Right cardiac atrium (tissue), 5 donors: ENCODE results near the gene AGO1. TPM values are rescaled to one million over a fixed set of nuclear protein-coding genes. Genes with fewer than 3 reads are reported as not detected.
"Not testable (repeated sequence)": the region's sequence is repeated elsewhere in the genome, so short reads cannot be mapped to it uniquely, and the experiment has no call there.

Experiments
- ATAC-seq, 2 donors: fragments of 200-7000 bp; cut with Tn5 transposase; one replicate each; pipeline versions ENCODE4 v1.8.0 to v1.9.1; 2020; ENCODE audit warnings: moderate library complexity in 2 of 2, mild to moderate bottlenecking in 1 of 2
- DNase-seq, 3 donors: peaks; one replicate each; pipeline ENCODE4 v3.0.0-alpha.2; 2020
- H3K27ac ChIP-seq: one replicate; pipeline ENCODE4 v1.5.1; 2013; ENCODE audit warnings: mild to moderate bottlenecking, low read length, control low read depth, moderate library complexity
- H3K27me3 ChIP-seq: one replicate; pipeline ENCODE4 v1.6.1; 2013; ENCODE audit not compliant: control insufficient read depth, insufficient read depth
- H3K4me1 ChIP-seq: one replicate; pipeline ENCODE4 v1.6.1; 2013; ENCODE audit warnings: low read length; ENCODE audit not compliant: control insufficient read depth, insufficient read depth
- H3K4me3 ChIP-seq: one replicate; pipeline ENCODE4 v1.5.1; 2013; ENCODE audit warnings: low read length, control low read depth
- H3K9me3 ChIP-seq: one replicate; pipeline ENCODE4 v1.6.1; 2013; ENCODE audit warnings: low read length; ENCODE audit not compliant: control insufficient read depth
- WGBS: extraction: QIAGEN DNeasy Blood & Tissue Kit; methylation state at CpG from one replicate; pipeline ENCODE4 v1.1.7; 2013; 5-methylcytosine and 5-hydroxymethylcytosine counted together
- intact Hi-C, 4 donors: fragments of 100-400 bp; cut with DNase I; formaldehyde crosslinking; loops; one replicate each; pipeline versions ENCODE4 v1.11.0 to v1.14.0; 2022 to 2023
- polyA plus RNA-seq: library from polyadenylated mRNA; stranded (reverse); fragments of 200-250 nt; gene quantifications from one replicate; pipeline ENCODE4 v1.2.3, GENCODE V29; 2013
- total RNA-seq, 4 donors: library from RNA; stranded (reverse); fragmentation: NEBNext Ultra II Directional; extraction: Animal tissue kit (Norgen Biotek cat#: 25700); gene quantifications; one replicate each; pipeline ENCODE4 v1.2.1, GENCODE V29; 2021
- donor health status: healthy with polysubstance abuse.
- donor health status: DM: no; HTN: yes; CAD: no.
- donor health status: DM: no; HTN: no; CAD: no.
- donor health status: DM: no; HTN: yes; CAD: no; lungs with severe emphysema.
- donor health status: DM: yes; HTN: yes; CAD: no.

The AGO1 gene
- total and polyA plus RNA-seq, 5 donors: 4.9 to 35.4 (median 29.4) TPM

DNA sequence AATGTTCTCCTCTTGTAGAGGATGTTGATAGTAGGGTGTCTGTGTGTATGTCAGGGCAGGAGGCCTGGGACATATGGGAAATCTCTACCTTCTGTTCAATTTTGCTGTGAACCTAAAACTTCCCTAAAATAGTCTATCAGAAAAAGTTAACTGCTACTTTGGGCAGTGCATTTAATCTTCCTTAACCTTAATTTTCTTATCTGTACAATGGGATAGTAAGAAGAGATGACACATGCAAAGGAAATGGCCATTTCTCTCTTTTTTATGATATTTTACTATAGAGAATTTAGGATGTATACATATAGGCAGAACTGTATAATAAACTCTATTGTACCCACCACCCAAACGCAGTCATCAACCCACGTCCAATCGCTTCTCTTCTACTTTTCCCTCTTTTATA, 56.5 kb downstream of the AGO1 start:
- ATAC-seq: no peak
- no peak for DNase-seq
- no peak overlapping the region for H3K27ac ChIP-seq
- H3K4me1 ChIP-seq: peaks cover 3% of the 10 kb centered on the region
- WGBS: 97% methylated on average over 3 of the region's 3 CpGs
- H3K27me3 ChIP-seq: no peaks in the 10 kb centered on the region
- intact Hi-C loops: no loop called here
- no peak overlapping the region for H3K4me3 ChIP-seq
- H3K9me3 ChIP-seq: no peaks in the 10 kb centered on the region

DNA sequence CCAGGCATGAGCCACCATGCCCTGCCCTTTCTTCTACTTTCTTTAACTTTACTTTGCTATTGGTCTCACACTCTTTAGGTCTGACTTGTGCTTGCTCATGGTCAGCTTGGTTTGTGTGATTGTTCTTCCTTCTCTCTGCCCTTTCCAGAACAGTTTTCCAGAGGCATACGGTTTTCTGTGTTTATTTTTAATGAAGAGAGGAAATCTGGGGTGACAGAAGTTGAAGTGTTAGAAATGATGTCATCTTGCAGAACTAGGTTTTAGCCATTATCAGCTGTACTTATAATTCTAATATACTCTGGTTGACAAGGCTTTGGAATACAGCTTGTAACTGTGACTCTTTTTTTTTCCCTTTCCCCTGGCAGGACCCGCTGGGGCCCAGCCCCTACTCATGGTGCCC, 62.3 kb downstream of the AGO1 start:
- WGBS: 32% methylated on average over 2 of the region's 2 CpGs
- intact Hi-C loops: no loop called here
- DNase-seq: no peak
- Histone ChIP-seq H3K4me1 (peaks cover 3% of the 10 kb centered on the region), H3K27me3 (no peaks in the 10 kb centered on the region), H3K4me3 (no peak overlapping the region), H3K9me3 (no peaks in the 10 kb centered on the region), H3K27ac (no peak overlapping the region)
- no peak for ATAC-seq

GRCh38 chr1:35947547-35947946, 64.5 kb downstream of the AGO1 start:
- intact Hi-C loops: no loop called here
- H3K27me3 ChIP-seq: no peaks in the 10 kb centered on the region
- H3K9me3 ChIP-seq: no peaks in the 10 kb centered on the region
- 91% methylated on average over 2 of the region's 2 CpGs for WGBS
- H3K4me1 ChIP-seq: peaks cover 1% of the 10 kb centered on the region
- H3K4me3 ChIP-seq: no peak overlapping the region
- no peak overlapping the region for H3K27ac ChIP-seq
- no peak for DNase-seq
- ATAC-seq: no peak

- H3K27ac ChIP-seq: no peak overlapping the region
Observed at GRCh38 chr1:35958558-35958957, 75.5 kb downstream of the AGO1 start.

DNA sequence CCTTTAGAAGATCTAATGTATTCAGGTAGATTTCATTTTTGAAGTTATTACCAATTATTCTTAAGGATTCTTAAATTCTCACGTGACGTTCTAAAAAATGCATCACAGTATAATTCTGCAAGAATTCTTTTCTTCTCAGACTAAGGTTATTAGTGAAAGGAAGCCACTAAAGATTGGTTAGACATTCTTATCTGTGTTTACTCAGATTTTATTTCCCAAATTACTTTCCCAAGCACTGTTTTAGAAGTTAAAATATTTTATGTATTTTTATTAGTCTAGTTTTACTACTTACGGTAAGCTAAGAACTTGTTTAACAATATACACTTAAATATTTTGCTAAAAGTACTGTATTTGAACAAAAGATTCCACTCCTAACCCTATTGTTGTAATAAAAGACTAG, 76.3 kb downstream of the AGO1 start:
- intact Hi-C loops: no loop called here
- WGBS: 75% methylated on average over 3 of the region's 3 CpGs
- Histone ChIP-seq H3K27ac (no peak overlapping the region), H3K4me1 (no peaks in the 10 kb centered on the region), H3K27me3 (no peaks in the 10 kb centered on the region), H3K4me3 (no peak overlapping the region), H3K9me3 (no peaks in the 10 kb centered on the region)
- DNase-seq: no peak
- ATAC-seq: no peak

More at GRCh38 chr1:35958558-35958957, 75.5 kb downstream of the AGO1 start:
- DNase-seq: no peak
- Histone ChIP-seq H3K27me3 (no peaks in the 10 kb centered on the region), H3K9me3 (no peaks in the 10 kb centered on the region), H3K4me1 (no peaks in the 10 kb centered on the region), H3K4me3 (no peak overlapping the region)
- intact Hi-C loops: no loop called here
- WGBS: 97% methylated on average over 1 of the region's 1 CpG
- ATAC-seq: no peak

- ATAC-seq: no peak
- Histone ChIP-seq H3K27me3 (no peaks in the 10 kb centered on the region), H3K9me3 (no peaks in the 10 kb centered on the region), H3K4me1 (no peaks in the 10 kb centered on the region), H3K27ac (no peak overlapping the region), H3K4me3 (no peak overlapping the region)
- DNase-seq: no peak
- intact Hi-C loops: no loop called here
- WGBS: 73% methylated on average over 2 of the region's 2 CpGs
Observed at GRCh38 chr1:35962952-35963351, 79.9 kb downstream of the AGO1 start.

- H3K4me3 ChIP-seq, intact Hi-C loops, DNase-seq, H3K4me1 ChIP-seq, H3K9me3 ChIP-seq, H3K27me3 ChIP-seq, ATAC-seq, H3K27ac ChIP-seq: not testable (repeated sequence)
- 99% methylated on average over 1 of the region's 1 CpG for WGBS
Observed at GRCh38 chr1:35964277-35964676, 81.3 kb downstream of the AGO1 start.

DNA sequence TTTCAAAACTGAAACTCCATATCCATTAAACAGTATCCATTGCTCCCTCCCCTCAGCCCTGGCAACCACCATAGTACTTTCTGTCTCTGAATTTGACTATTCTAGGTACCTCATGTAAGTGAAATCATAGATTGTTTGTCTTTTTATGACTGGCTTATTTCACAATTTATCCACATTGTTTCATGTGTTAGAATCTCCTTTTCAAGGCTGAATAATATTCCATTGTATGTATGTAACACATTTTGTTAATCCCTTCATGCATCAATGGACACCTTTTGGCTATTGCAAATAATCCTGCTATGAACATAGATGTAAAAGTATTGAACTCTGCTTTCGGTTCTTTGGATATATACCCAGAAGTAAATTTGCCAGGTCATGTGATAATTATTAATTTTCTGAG, 85.4 kb downstream of the AGO1 start:
- H3K4me3 ChIP-seq: no peak overlapping the region
- ATAC-seq (no peak), DNase-seq (no peak)
- no peaks in the 10 kb centered on the region for H3K4me1 ChIP-seq
- no peaks in the 10 kb centered on the region for H3K27me3 ChIP-seq
- H3K9me3 ChIP-seq: no peaks in the 10 kb centered on the region
- intact Hi-C loops: no loop called here
- H3K27ac ChIP-seq: no peak overlapping the region
- WGBS: 100% methylated on average over 1 of the region's 1 CpG

DNA sequence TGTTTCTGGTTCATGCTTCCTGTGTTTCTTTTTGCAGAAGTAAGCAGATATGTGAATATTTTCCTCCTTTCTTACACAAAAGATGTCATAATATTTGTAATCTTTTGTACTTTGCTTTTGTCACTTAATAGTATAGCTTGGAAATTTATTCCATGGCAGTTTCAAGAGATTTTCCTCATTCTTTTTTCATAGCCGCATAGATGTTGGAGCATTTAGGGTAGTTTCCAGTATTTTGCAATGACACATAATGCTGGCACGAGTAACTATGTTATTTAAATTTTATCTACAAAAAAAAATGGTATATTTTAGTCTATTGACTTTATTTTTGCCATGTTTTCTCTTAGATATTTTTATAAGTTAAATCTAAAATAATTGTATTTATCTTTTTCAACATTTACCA, 88.6 kb downstream of the AGO1 start:
- no peak overlapping the region for H3K4me3 ChIP-seq
- no peak for ATAC-seq
- no peak overlapping the region for H3K27ac ChIP-seq
- H3K4me1 ChIP-seq: no peaks in the 10 kb centered on the region
- no peak for DNase-seq
- H3K27me3 ChIP-seq: no peaks in the 10 kb centered on the region
- 92% methylated on average over 2 of the region's 2 CpGs for WGBS
- intact Hi-C loops: no loop called here
- no peaks in the 10 kb centered on the region for H3K9me3 ChIP-seq

DNA sequence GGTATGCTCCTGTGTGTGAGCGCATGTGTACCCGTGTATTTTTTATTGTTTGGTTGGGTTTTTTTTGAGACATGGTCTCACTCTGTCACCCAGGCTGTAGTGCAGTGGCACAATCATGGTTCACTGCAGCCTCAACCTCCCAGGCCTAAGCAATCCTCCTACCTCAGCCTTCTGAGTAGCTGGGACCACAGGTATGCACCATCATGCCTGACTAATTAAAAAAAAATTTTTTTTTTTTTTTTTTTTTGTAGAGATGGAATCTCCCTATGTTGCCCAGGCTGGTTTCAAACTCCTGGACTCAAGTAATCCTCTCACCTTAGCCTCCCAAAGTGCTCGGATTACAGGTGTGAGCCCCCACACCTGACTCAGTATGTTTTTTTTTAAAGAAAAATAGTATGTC, 89.6 kb downstream of the AGO1 start:
- H3K27ac ChIP-seq, H3K4me3 ChIP-seq, H3K4me1 ChIP-seq, H3K9me3 ChIP-seq, H3K27me3 ChIP-seq, intact Hi-C loops, ATAC-seq, DNase-seq: not testable (repeated sequence)
- 97% methylated on average over 3 of the region's 3 CpGs for WGBS

- no peak overlapping the region for H3K27ac ChIP-seq
- no peaks in the 10 kb centered on the region for H3K9me3 ChIP-seq
- intact Hi-C loops: loop anchor here in 1 of 4 donors (10.0 kb wide), 1 partner anchor 355 kb away; no protein-coding TSS in a partner anchor
- no peaks in the 10 kb centered on the region for H3K27me3 ChIP-seq
- no peak overlapping the region for H3K4me3 ChIP-seq
- H3K4me1 ChIP-seq: no peaks in the 10 kb centered on the region
- ATAC-seq: no peak
- no peak for DNase-seq
Observed at GRCh38 chr1:35980090-35980489, 97.1 kb downstream of the AGO1 start.
